ENCODE data around the gene BTBD17. TPM values are rescaled to one million over a fixed set of nuclear protein-coding genes. Genes with fewer than 3 reads are reported as not detected.

Gene BTBD17
- polyA plus RNA-seq, 4 donors: 0.10 to 0.44 (median 0.20) TPM

- no peak for DNase-seq (ENCODE audit: low read depth in 4 of 4, low spot score in 3 of 4)
Observed at GRCh38 chr17:74339537-74340195, 22.0 kb downstream of the BTBD17 start.

GRCh38 chr17:74337834-74338500 lies 23.7 kb downstream of the BTBD17 start:
- no peak for DNase-seq (ENCODE audit: low read depth in 4 of 4, low spot score in 3 of 4)

GRCh38 chr17:74336307-74336706 lies 25.4 kb downstream of the BTBD17 start:
- DNase-seq (ENCODE audit: low read depth in 4 of 4, low spot score in 3 of 4): no peak

GRCh38 chr17:74335529-74336062 lies 26.1 kb downstream of the BTBD17 start:
- no peak for DNase-seq (ENCODE audit: low read depth in 4 of 4, low spot score in 3 of 4)

- DNase-seq (ENCODE audit: low read depth in 4 of 4, low spot score in 3 of 4): no peak
Observed at GRCh38 chr17:74334393-74335039, 27.2 kb downstream of the BTBD17 start.

GRCh38 chr17:74332763-74333283 lies 28.8 kb downstream of the BTBD17 start:
- DNase-seq (ENCODE audit: low read depth in 4 of 4, low spot score in 3 of 4): no peak

GRCh38 chr17:74332017-74332650 lies 29.5 kb downstream of the BTBD17 start:
- no peak for DNase-seq (ENCODE audit: low read depth in 4 of 4, low spot score in 3 of 4)

- DNase-seq (ENCODE audit: low read depth in 4 of 4, low spot score in 3 of 4): no peak
Observed at GRCh38 chr17:74330446-74330845, 31.2 kb downstream of the BTBD17 start.

- DNase-seq (ENCODE audit: low read depth in 4 of 4, low spot score in 3 of 4): no peak
Observed at GRCh38 chr17:74329378-74329777, 32.3 kb downstream of the BTBD17 start.

- no peak for DNase-seq (ENCODE audit: low read depth in 4 of 4, low spot score in 3 of 4)
Observed at GRCh38 chr17:74328487-74328886, 33.2 kb downstream of the BTBD17 start.

- no peak for DNase-seq (ENCODE audit: low read depth in 4 of 4, low spot score in 3 of 4)
Observed at GRCh38 chr17:74326506-74326905, 35.2 kb downstream of the BTBD17 start.

GRCh38 chr17:74325743-74326379 lies 35.8 kb downstream of the BTBD17 start, which contains the start of gene KIF19:
TSS of gene KIF19 (plus strand) at chr17:74326226. CDS start at chr17:74326350, 124 bp downstream.
- DNase-seq (ENCODE audit: low read depth in 4 of 4, low spot score in 3 of 4): peak in 1 of 4 donors; percentile 10

GRCh38 chr17:74325376-74325742 lies 36.3 kb downstream of the BTBD17 start:
- DNase-seq (ENCODE audit: low read depth in 4 of 4, low spot score in 3 of 4): no peak

- no peak for DNase-seq (ENCODE audit: low read depth in 4 of 4, low spot score in 3 of 4)
Observed at GRCh38 chr17:74324521-74324920, 37.1 kb downstream of the BTBD17 start.

GRCh38 chr17:74318391-74318790 lies 43.3 kb downstream of the BTBD17 start:
- no peak for DNase-seq (ENCODE audit: low read depth in 4 of 4, low spot score in 3 of 4)

- no peak for DNase-seq (ENCODE audit: low read depth in 4 of 4, low spot score in 3 of 4)
Observed at GRCh38 chr17:74317071-74317470, 44.6 kb downstream of the BTBD17 start.

GRCh38 chr17:74316220-74316619 lies 45.4 kb downstream of the BTBD17 start:
- no peak for DNase-seq (ENCODE audit: low read depth in 4 of 4, low spot score in 3 of 4)

- no peak for DNase-seq (ENCODE audit: low read depth in 4 of 4, low spot score in 3 of 4)
Observed at GRCh38 chr17:74314877-74315276, 46.8 kb downstream of the BTBD17 start.

GRCh38 chr17:74309902-74310301 lies 51.8 kb downstream of the BTBD17 start:
- DNase-seq (ENCODE audit: low read depth in 4 of 4, low spot score in 3 of 4): no peak

- no peak for DNase-seq (ENCODE audit: low read depth in 4 of 4, low spot score in 3 of 4)
Observed at GRCh38 chr17:74307984-74308773, 53.5 kb downstream of the BTBD17 start.
